CD4-positive, alpha-beta T cell treated with Interferon alpha-2 for 1 hour (primary cell): Measurements from ENCODE around the gene ITSN1.
"Not testable (repeated sequence)": the region's sequence is repeated elsewhere in the genome, so short reads cannot be mapped to it uniquely, and the experiment has no call there.

ENCODE experiments used
- DNase-seq, 2 donors: peaks; one replicate each; pipeline ENCODE4 v3.0.0-alpha.2; 2020 to 2022

The ITSN1 gene

DNA sequence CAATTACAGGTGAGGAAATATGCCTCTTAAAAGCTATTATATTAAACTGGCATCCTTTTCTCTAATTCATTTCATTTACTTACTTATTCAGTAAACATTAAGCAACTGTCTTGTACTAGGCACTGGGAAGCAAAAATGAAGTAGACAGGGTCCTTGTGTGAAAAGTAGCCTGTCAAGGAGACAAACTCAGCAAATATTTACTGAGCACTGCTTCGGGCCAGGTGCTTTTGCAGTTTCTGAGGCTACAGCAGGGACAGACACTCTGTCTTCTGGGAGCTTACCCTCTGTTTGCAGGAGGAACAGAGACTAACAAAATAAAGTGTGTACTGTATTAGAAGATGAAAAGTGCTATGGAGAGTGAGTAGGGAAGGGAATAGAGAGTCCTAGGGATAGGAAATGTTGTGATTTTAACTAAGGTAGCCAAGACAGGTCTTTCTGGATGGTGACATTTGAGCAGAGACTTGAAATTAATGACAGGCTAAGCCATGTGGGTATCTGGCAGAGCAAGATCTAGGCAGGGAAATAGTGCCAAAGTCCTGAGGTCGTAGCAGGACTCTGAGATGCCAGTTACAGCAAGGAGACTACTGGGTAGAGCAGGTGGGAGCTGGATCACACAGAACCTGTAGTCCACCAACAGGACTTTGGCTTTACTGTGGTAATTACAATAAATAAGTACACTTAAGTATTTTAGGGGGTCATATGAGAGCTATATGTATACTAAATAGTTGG, 133.0 kb downstream of the ITSN1 start:
- no peak for DNase-seq

- DNase-seq = no peak
These were observed 138.3 kb downstream of the ITSN1 start for GRCh38 chr21:33780631-33781030.

GRCh38 chr21:33781121-33781520, 138.8 kb downstream of the ITSN1 start:
- no peak for DNase-seq

DNA sequence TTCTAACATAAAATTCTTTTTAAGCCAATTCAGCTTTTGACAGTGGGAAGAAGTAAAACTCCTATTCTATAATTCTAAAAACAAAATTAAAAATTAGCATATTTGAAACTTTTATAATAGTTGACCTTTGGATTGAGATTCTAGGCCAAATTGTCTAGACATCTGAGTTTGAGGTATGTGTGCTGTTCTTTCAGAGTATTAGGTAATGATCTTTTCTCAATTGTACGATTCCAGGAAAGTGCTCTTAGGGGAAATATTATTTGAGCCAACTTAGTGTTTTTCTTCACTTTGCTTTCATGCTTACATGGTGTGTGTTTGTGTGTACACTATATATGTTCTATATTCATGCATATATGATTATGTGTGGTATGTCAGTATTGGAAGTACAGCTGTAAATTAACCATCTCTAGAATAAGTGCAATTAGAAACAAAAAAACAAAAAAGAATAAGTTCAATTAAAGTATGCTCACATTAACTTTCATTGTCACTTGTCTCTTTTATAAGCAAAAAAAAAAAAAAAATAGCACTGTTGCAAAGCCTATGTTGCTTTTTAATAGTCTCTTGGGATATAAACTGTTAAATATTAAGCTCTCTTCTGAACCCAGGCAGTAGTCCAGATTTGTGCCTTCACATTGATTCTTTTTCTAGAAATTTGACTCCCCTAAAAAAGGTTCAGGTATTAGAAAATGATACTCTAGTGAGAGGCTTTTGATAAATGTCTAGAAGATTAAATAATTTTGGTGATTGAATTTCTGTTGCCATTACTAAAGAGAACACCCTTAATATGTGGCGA, 141.1 kb downstream of the ITSN1 start:
- no peak for DNase-seq

DNA sequence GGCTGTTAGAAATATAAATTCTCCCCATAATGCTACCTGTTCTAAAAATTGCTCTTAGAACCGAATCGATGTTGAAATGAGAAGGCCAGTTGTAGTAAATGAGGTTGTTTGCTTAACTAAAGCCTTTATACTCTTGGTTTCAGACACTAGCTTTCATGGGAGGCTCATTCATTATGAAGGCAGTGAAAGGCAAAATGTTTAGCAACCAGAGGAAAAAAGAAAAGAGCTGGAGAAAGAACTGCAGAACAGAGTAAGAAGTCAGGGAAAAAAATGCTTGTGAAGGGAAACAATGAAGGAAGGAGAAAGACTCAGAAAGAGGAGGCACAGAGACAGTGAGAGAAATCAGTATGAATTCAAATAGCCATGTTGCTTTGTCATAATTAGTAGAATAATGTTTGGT, 145.1 kb downstream of the ITSN1 start:
- no peak for DNase-seq

DNA sequence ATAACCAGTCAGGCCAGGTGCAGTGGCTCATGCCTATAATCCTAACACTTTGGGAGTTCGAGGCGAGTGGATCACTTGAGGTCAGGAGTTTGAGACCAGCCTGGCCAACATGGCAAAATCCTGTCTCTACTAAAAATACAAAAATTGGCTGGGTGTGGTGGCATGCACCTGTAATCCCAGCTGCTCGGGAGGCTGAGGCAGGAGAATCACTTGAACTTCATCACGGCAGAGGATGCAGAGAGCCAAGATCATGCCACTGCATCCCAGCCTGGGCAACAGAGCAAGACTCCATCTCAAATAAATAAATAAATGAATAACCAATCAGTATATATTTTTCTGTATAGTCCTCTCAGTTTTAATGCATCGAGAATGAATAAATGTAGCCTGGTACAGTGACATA, 146.1 kb downstream of the ITSN1 start:
- DNase-seq = not testable (repeated sequence)

DNA sequence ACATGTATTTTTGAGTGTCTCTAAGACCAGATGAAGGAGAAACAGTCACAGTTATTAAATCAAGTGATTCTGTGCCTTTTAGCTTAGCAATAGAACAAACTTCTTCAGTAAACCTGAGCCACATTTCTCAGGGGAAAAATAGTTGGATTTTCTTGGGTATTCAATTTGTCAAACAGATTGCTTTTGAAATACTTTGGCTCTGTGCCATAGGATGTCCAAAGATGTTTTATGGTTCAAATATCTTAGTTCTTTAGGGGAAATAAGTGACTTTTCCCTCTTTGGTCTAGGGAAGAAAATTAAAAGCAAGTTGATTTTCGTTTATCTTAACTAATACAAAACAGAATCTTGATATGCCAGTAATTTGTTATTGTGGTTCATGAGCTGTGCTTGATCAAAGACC, 147.4 kb downstream of the ITSN1 start:
- no peak for DNase-seq

GRCh38 chr21:33791073-33791472, 148.8 kb downstream of the ITSN1 start:
- no peak for DNase-seq

DNA sequence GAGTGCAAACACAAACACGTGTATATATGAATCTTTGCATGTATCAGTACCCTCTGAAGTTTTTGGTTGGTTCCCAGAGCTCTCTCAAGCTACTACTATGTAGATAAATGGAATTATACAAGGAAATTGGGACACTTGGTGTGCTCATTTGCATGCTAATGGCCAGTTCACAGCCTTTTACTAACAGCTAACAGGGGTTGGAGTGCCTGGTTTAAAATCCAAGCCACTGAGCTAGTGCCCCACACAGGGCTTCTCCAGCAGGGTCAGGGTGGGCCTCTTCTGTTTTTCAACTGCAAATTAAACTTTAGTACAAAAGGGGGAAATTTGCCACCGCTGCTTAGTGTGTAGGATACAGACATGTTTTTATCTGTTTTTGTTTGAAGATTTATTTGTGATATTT, 152.3 kb downstream of the ITSN1 start:
- no peak for DNase-seq

- no peak for DNase-seq
These were observed 155.3 kb downstream of the ITSN1 start for GRCh38 chr21:33797565-33797964.

DNA sequence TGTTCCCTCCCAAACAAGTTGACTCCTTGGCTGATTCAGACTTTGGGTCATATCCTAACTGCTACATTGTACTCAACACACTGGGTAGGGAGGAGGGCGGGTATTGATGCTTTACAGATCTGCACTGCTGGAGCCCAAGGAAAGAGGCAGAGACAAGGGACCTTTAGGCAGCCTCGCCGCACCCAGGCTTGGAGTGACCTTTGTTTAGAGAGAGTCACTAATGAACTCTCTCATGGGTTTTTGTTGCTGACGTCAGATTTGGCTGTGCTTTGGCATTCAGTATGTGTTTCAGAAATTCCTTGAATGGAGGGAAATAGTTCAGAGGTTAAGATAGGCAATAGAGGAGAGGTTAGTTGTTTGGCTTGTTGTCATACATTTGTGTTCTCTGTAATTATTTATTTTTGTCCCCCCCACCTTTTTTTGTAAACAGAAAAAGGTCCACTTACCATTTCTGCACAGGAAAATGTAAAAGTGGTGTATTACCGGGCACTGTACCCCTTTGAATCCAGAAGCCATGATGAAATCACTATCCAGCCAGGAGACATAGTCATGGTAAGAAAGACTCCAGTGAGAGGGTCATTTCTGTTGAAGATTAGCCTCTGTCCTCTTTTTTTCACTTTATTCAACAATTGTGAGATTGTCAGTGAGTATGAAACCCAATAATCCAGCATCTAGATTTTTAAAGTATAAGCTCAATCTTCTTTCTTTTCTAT, 157.2 kb downstream of the ITSN1 start:
- DNase-seq = no peak

DNA sequence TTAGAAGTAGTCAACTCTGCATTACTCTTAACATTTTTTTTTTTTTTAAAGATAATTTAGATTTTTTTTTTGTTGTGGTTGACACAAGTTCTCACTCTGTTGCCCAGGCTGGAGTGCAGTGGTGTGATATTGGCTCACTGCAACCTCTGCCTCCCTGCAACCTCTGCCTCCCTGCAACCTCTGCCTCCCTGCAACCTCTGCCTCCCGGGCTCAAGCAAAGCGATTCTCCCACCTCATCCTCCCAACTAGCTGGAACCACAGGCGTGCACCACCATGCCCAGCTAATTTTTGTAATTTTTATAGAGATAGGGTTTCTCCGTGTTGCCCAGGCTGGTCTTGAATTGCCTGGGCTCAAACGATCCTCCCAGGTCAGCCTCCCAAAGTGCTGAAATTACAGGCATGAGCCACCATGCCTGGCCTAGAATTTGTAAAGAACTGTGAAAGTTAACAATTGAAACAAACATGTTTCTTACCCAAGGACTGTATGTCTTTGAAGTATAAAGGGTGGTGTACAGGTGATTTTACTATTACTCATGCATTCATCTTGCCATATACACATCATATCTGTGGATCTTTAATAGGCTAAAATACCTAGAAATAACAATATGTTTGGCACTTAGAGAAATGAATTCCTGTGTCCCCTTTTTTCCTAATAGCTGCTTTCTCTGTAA, 158.6 kb downstream of the ITSN1 start:
- no peak for DNase-seq

DNA sequence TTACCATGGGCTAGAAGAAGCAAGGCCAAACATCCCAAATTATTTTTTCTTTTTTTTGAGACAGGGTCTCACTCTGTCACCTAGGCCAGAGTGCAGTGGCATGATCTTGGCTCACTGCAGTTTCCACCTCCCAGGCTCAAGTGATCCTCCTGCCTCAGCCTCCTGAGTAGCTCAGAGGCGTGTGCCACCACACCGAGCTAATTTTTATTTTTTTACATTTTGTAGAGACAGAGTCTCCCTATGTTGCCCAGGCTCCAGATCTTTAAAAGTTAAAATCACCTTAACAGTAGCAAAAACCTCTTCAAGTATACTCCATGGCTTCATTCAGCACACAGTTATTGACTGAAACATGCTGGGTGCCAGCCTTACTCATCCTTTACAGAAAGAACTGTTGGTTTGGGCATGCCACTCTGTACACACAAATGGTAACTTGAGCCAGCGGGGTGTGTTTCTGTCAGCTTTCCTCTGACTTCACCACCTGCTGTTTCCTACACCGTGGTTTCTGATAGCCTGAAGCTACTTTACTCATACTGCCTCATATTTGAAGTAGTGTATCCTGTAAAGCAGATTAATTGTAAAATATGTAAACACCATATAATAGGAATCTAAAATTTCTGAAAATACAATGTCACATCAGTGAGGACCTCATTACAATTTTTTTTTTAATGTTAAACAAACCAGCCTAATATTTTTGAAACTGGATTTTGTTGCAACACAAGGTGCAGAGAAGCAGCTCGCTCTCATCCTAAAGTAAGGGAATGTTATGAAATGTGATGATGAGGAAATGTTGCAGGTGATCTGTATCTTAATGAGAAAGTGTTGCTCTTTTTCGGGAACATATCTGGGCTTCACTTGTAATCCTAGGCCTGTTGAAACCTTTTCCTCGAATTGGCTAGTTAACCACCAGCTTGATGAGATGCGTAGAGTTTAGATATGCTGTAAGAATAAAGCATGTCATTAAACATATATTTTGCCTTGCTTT, 159.4 kb downstream of the ITSN1 start:
- DNase-seq = no peak

DNA sequence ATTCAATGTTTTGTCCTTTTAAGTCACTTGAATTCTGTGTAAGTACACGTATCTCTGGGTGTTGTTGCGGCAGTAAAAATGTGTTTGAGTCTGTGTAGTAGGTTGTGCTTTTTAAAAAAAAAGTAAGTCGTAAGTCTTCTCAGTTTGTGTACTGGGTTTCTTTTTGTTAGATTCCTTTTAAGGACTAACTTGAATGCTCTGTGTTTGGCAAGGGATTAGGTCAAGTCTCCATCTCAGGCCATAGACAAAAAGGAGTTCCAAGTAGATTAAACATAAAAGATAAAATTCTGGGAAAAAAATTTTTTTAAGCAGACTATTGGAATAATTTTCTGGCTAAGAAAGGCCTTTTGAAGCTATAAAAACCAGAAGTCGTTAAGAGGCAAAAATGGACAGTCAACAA, 160.2 kb downstream of the ITSN1 start:
- no peak for DNase-seq

GRCh38 chr21:33808715-33809367, 166.5 kb downstream of the ITSN1 start:
- DNase-seq = no peak

- no peak for DNase-seq
These were observed 168.5 kb downstream of the ITSN1 start for GRCh38 chr21:33810766-33811165.

- no peak for DNase-seq
These were observed 169.1 kb downstream of the ITSN1 start for GRCh38 chr21:33811167-33812010.

- no peak for DNase-seq
These were observed 171.6 kb downstream of the ITSN1 start for GRCh38 chr21:33813832-33814365.

DNA sequence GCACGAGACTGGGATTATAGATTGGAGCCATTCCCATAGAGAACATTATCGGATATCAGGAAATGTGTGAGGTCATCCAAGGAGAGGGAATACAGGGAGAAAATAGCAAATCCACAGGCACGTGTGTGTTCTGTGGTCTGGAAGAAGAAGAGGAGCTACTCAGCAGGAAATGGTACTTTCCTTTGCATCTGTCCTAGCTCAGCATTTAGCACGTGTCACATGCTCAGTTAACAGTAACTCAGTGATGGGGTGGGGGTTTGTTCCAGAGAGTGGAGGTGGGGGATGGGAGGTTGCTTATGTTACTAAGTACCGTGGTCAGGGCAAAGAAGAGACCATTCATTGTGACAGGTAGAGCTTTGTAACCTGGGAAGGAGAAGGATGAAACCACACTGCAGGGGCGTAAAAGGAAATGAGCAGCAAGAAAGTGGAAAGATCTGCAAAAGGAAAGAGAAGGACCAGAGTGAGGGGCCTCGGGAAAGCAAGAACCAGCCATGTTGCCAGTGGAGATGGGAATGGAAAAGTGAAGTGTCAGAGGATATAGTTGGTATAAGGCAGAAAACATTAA, 172.9 kb downstream of the ITSN1 start:
- DNase-seq = no peak

DNA sequence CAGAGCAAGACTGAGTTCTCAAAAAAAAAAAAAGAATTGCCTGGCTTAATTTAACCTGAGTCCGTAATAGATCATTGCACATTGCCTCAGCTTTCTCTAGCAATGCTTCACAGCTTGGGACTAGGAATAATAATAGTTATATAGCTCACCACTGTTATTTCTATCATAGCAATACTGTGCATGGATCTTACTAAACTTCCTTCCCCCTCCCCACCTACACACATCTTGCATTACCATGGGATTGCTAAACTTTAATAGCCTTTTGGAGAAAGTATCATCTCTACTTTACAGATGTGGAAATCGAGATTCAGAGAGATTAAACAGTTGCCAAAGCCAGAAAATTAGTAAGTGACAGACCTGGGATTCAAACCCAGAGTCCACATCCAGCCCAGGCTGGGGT, 173.9 kb downstream of the ITSN1 start:
- no peak for DNase-seq
